HPDE6-E6E7 (cell line): ENCODE results near the gene SLC1A4.
A peak's percentile ranks its signal among the peaks of the same experiment; 100 is the strongest.
"Not testable (repeated sequence)": the region's sequence is repeated elsewhere in the genome, so short reads cannot be mapped to it uniquely, and the experiment has no call there.

Experiments used
- DNase-seq: peaks from one replicate; pipeline ENCODE4 v3.0.0; 2011; ENCODE audit warnings: missing footprints; ENCODE audit errors: extremely low spot score

SLC1A4 gene

GRCh38 chr2:64989126-64989981 is at the start of gene SLC1A4:
TSS of gene SLC1A4 (plus strand) at chr2:64989399. CDS start at chr2:64989644, 245 bp downstream.
- peak; percentile 83 for DNase-seq

- no peak for DNase-seq
These were observed 48.1 kb upstream of the SLC1A4 start for GRCh38 chr2:64941143-64941542.

- DNase-seq: no peak
These were observed 47.4 kb upstream of the SLC1A4 start for GRCh38 chr2:64941801-64942200.

GRCh38 chr2:64942693-64943092 is 46.5 kb upstream of the SLC1A4 start:
- DNase-seq: no peak

GRCh38 chr2:64943387-64944150 is 45.6 kb upstream of the SLC1A4 start:
- no peak for DNase-seq

GRCh38 chr2:64944484-64944883 is 44.7 kb upstream of the SLC1A4 start:
- DNase-seq: no peak

- no peak for DNase-seq
These were observed 43.0 kb upstream of the SLC1A4 start for GRCh38 chr2:64945973-64946768.

GRCh38 chr2:64946769-64947247 is 42.4 kb upstream of the SLC1A4 start:
- no peak for DNase-seq

- no peak for DNase-seq
These were observed 41.3 kb upstream of the SLC1A4 start for GRCh38 chr2:64947885-64948284.

GRCh38 chr2:64950226-64951160 is 38.7 kb upstream of the SLC1A4 start:
- DNase-seq: no peak

- no peak for DNase-seq
These were observed 37.8 kb upstream of the SLC1A4 start for GRCh38 chr2:64951306-64951953.

- no peak for DNase-seq
These were observed 37.1 kb upstream of the SLC1A4 start for GRCh38 chr2:64952096-64952495.

GRCh38 chr2:64952511-64953482 is 36.4 kb upstream of the SLC1A4 start:
- DNase-seq: no peak

- no peak for DNase-seq
These were observed 33.7 kb upstream of the SLC1A4 start for GRCh38 chr2:64955467-64955866.

GRCh38 chr2:64957109-64957903 is 31.9 kb upstream of the SLC1A4 start:
- DNase-seq: no peak

- DNase-seq: no peak
These were observed 30.6 kb upstream of the SLC1A4 start for GRCh38 chr2:64958556-64958955.

GRCh38 chr2:64960819-64961218 is 28.4 kb upstream of the SLC1A4 start:
- no peak for DNase-seq

GRCh38 chr2:64963138-64963537 is 26.1 kb upstream of the SLC1A4 start:
- DNase-seq: not testable (repeated sequence)
